ENCODE data around the gene GAL3ST3.
"Not testable (repeated sequence)": the region's sequence is repeated elsewhere in the genome, so short reads cannot be mapped to it uniquely, and the experiment has no call there.

Gene GAL3ST3

DNA sequence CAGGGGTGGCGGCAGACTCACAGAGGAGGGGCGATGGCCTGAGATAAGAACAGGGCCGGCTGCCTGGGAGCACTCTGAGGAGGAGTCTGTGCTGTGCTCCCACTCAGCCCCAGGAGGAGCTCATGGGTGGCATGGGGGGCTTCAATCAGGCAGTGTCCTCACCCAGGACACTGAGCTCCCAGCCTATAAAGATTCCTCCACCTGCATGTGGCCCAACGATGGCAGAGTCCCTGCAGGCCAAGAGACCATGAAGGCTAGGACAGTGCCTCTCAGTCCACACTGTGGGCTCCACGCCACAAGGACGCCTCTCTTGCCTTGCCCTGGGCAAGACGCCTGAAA, 35.2 kb downstream of the GAL3ST3 start:
- H3K4me3 ChIP-seq (replicated peaks; ENCODE audit: low read depth, low read length), result no peak overlapping the region
- TF ChIP-seq, protein P1, sequence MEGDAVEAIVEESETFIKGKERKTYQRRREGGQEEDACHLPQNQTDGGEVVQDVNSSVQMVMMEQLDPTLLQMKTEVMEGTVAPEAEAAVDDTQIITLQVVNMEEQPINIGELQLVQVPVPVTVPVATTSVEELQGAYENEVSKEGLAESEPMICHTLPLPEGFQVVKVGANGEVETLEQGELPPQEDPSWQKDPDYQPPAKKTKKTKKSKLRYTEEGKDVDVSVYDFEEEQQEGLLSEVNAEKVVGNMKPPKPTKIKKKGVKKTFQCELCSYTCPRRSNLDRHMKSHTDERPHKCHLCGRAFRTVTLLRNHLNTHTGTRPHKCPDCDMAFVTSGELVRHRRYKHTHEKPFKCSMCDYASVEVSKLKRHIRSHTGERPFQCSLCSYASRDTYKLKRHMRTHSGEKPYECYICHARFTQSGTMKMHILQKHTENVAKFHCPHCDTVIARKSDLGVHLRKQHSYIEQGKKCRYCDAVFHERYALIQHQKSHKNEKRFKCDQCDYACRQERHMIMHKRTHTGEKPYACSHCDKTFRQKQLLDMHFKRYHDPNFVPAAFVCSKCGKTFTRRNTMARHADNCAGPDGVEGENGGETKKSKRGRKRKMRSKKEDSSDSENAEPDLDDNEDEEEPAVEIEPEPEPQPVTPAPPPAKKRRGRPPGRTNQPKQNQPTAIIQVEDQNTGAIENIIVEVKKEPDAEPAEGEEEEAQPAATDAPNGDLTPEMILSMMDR (IDR thresholded peaks at IDR 0.05; ENCODE audit: low read length, missing control alignments), result no peak
- DNase-seq (ENCODE audit: low read depth), result no peak

DNA sequence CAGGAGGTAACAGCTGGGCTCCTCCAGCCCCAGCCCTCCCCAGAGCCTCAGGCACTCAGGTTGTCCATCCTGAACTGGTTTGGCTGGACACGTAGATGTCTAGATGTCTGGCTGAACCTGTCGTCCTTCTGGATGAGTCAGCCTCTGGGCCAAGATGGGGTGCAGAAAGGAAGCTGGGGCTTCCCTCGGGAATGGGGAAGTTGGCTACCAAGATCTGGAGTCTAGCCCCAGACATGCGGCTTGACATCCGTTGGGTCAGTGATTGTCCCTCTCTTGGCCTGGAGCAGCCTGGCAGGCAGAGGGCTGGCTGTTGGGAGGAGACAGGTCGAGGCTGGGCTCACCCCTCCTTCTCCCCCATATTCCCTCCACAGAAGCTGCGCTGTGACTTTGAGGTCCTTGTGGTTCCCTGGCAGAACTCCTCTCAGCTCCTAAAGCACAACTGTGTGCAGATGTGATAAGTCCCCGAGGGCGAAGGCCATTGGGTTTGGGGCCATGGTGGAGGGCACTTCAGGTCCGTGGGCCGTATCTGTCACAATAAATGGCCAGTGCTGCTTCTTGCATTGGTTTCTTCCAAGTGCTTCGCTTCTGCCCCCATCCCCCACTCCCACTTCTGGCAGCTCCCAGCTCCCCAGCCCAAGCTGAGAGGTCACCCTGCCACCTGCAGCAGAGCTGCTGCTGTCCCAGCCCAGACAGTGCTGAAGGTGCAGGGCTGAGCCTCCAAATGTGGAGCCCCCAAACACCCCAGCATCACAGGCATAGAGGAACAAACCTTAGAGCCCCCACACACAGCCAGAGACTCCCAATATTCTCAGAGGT, 35.8 kb downstream of the GAL3ST3 start:
- TF ChIP-seq, protein P1 (IDR thresholded peaks at IDR 0.05; ENCODE audit: low read length, missing control alignments), result no peak
- DNase-seq (ENCODE audit: low read depth), result no peak
- H3K4me3 ChIP-seq (replicated peaks; ENCODE audit: low read depth, low read length), result no peak overlapping the region

DNA sequence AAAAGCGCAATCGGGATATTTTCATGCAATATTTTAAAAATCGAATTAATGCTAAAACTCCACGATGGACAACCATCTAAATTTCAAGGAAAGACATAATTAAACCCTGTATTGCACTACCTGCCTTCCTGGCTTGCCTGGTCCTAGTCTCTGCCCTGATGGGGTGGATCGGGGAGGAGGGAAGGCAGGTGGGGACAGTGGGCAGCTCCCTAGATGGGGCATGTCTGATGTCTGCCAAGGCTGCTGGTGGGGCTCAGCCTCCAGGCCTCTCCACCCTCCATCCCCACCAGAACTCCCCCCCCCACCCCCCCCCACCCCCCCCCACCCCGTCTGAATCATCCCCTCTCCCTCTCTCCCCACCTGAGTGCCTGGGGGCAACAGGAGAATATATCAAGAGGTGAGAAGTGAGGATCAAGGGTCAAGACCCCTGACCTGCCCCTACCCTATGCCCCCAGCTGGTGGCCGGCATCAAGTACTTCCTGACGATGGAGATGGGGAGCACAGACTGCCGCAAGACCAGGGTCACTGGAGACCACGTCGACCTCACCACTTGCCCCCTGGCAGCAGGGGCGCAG, 36.5 kb downstream of the GAL3ST3 start:
- no peak overlapping the region for H3K4me3 ChIP-seq (replicated peaks; ENCODE audit: low read depth, low read length)
- TF ChIP-seq, protein P1 (IDR thresholded peaks at IDR 0.05; ENCODE audit: low read length, missing control alignments), result no peak
- no peak for DNase-seq (ENCODE audit: low read depth)

DNA sequence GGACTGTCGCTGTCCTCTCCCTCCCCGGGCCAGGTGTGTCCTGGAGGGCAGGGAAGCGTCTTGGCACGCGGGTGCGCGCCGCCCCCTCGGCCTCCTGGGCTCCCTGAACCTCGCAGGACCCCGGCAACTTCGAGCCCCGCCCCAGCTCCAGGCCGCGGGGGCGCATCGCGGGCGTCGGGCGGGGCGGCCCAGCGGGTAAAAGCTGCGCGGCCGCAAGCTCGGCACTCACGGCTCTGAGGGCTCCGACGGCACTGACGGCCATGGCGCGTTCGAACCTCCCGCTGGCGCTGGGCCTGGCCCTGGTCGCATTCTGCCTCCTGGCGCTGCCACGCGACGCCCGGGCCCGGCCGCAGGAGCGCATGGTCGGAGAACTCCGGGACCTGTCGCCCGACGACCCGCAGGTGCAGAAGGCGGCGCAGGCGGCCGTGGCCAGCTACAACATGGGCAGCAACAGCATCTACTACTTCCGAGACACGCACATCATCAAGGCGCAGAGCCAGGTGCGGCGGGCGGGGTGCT, 37.1 kb downstream of the GAL3ST3 start, which contains the start of gene CST6:
Gene CST6, plus strand, starts transcription at position 224 of the 519 bp plus-strand sequence. Its CDS starts 37 bp downstream, at position 261.
- TF ChIP-seq, protein P1 (IDR thresholded peaks at IDR 0.05; ENCODE audit: low read length, missing control alignments), result no peak
- no peak within 1 kb of the TSS for H3K4me3 ChIP-seq (replicated peaks; ENCODE audit: low read depth, low read length)
- no peak for DNase-seq (ENCODE audit: low read depth)

DNA sequence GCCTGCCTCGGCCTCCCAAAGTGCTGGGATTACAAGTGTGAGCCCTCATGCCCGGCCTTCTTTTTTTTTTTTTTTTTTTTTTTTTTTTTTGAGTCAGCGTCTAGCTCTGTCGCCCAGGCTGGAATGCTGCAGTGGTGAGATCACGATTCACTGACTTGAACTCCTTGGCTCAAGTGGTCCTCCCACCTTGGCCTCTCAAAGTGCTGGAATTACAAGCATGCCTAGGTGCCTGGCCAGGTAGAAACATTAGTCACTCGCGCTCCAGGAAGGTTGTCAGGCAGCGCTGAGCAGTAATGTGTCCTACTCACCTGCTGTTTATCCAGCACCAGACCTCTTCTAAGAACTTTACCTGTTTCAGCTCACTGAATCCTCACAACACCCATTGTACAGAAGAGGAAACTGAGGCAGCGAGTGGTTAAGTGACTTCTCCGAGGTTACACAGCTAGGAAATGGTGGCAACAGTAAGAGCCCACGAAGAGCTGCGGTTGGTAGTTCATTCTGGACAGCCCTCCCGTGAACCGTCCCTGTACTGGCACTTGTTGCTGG, 37.6 kb downstream of the GAL3ST3 start:
- no peak overlapping the region for H3K4me3 ChIP-seq (replicated peaks; ENCODE audit: low read depth, low read length)
- TF ChIP-seq, protein P1 (IDR thresholded peaks at IDR 0.05; ENCODE audit: low read length, missing control alignments), result no peak
- peak; percentile 46 for DNase-seq (ENCODE audit: low read depth)

DNA sequence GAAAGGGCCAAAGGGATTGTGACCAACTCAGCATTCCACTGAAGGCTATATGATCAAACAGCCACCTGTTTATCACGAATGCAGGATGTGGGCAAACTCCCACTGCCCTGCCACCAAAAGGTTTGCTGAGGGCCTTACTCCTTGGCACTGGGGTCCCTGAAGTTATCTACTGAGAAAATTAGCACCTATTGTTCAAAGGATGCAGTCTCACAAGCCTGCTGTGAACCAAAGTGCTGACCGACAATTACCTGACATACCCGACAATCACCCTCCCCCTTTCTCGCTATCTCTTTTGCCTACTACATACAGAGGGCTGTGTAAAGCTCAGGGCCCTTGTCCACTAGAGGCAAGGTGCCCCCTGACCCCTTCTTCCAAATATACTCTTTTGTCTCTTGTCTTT, 38.9 kb downstream of the GAL3ST3 start:
- DNase-seq (ENCODE audit: low read depth); H3K4me3 ChIP-seq (replicated peaks; ENCODE audit: low read depth, low read length): not testable (repeated sequence)

DNA sequence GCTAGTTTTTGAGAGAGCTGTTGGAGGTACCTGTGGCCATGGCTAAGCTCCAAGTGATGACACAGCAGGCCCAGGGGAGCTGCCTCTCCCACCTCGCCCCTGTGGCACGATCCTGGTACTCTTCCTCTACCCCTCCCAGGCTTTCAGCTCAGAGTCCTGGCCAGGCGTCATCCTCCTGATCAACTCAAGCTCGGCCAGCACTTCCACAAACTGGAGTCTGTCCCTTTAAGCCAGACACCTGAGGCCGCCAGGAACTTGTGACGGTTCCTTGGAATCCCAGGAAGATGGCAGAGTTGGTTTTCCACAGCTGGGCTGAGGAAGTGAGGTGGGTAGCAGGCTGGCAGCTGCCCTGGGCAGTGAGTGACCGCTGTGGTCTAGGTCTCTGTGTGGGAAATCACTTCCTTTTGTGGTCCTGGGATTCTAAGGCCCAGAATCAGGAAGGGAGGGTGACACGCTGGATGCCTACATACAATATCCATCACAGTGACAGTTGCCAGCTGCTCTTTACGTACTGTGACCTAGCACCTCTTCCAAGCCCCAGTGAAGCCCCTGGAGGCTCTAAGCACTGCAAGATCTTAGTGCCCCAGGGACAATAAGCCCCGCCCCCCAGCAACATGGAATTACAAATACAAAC, 40.4 kb downstream of the GAL3ST3 start:
- no peak overlapping the region for H3K4me3 ChIP-seq (replicated peaks; ENCODE audit: low read depth, low read length)
- TF ChIP-seq, protein P1 (IDR thresholded peaks at IDR 0.05; ENCODE audit: low read length, missing control alignments), result no peak
- no peak for DNase-seq (ENCODE audit: low read depth)

All from fibroblast of pulmonary artery (primary cell).